ENCODE measurements around the gene DXO. TPM values are rescaled to one million over a fixed set of nuclear protein-coding genes. Genes with fewer than 3 reads are reported as not detected.

DXO gene
- total and polyA plus RNA-seq, 2 donors from 2014 or later = 21.3 to 26.0 TPM

DNA sequence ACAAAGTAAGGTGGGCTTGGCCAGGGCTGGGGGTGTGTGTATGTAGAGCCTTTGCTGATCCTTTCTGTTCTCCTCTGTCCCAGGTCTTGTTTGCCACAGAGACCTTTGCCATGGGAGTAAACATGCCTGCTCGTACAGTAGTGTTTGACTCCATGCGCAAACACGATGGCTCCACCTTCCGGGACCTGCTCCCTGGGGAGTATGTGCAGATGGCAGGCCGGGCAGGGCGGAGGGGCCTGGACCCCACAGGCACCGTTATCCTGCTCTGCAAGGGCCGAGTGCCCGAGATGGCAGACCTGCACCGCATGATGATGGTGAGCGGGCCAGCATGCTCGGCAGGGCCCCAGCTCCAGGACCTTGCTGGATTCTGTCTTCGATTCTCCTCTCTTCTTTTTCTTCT is 6.2 kb downstream of the DXO start:
- FAIRE-seq = no peak
- DNase-seq = no peak
- intact Hi-C loops (cut with DNase I) = no loop called here

GRCh38 chr6:31963921-31964320 is 8.0 kb downstream of the DXO start:
- H3K9me3 ChIP-seq (ENCODE audit: control insufficient read depth in 2 of 3, insufficient read depth in 1 of 3, low read length in 3 of 3) = no peaks in the 10 kb centered on the region
- no peak overlapping the region for H3K27ac ChIP-seq (ENCODE audit: low read depth in 2 of 2, low read length in 2 of 2)
- no peak for TF ChIP-seq CTCF (IDR thresholded peaks at IDR 0.05; ENCODE audit: borderline replicate concordance, extremely low read depth, insufficient read depth)
- H3K4me1 ChIP-seq (ENCODE audit: control insufficient read depth in 2 of 3, insufficient read depth in 2 of 3, low read depth in 1 of 3, low read length in 3 of 3) = peaks cover 4 to 11% (median 5%) of the 10 kb centered on the region in 3 donors
- FAIRE-seq = no peak
- no peak overlapping the region for H3K4me3 ChIP-seq (ENCODE audit: low read length in 3 of 3)
- peaks cover 4 to 65% (median 50%) of the 10 kb centered on the region in 3 donors for H3K36me3 ChIP-seq (ENCODE audit: control insufficient read depth in 2 of 3, insufficient read depth in 3 of 3, low read length in 3 of 3)
- no peaks in the 10 kb centered on the region for H3K27me3 ChIP-seq (ENCODE audit: control insufficient read depth, insufficient read depth, low read length)
- intact Hi-C loops (cut with DNase I) = no loop called here
- no peak overlapping the region for H3K9ac ChIP-seq (ENCODE audit: low read length in 3 of 3)
- DNase-seq = no peak

More for the DNA sequence above, 6.2 kb downstream of the DXO start:
- TF ChIP-seq CTCF (IDR thresholded peaks at IDR 0.05; ENCODE audit: borderline replicate concordance, extremely low read depth, insufficient read depth) = no peak
- Histone ChIP-seq H3K36me3 (ENCODE audit: control insufficient read depth in 2 of 3, insufficient read depth in 3 of 3, low read length in 3 of 3) (peaks cover 4 to 64% (median 51%) of the 10 kb centered on the region in 3 donors), H3K4me1 (ENCODE audit: control insufficient read depth in 2 of 3, insufficient read depth in 2 of 3, low read depth in 1 of 3, low read length in 3 of 3) (peaks cover 0 to 5% (median 0%) of the 10 kb centered on the region in 3 donors), H3K9me3 (ENCODE audit: control insufficient read depth in 2 of 3, insufficient read depth in 1 of 3, low read length in 3 of 3) (no peaks in the 10 kb centered on the region), H3K27me3 (ENCODE audit: control insufficient read depth, insufficient read depth, low read length) (no peaks in the 10 kb centered on the region), H3K9ac (ENCODE audit: low read length in 3 of 3) (no peak overlapping the region), H3K27ac (ENCODE audit: low read depth in 2 of 2, low read length in 2 of 2) (no peak overlapping the region), H3K4me3 (ENCODE audit: low read length in 3 of 3) (no peak overlapping the region)

DNA sequence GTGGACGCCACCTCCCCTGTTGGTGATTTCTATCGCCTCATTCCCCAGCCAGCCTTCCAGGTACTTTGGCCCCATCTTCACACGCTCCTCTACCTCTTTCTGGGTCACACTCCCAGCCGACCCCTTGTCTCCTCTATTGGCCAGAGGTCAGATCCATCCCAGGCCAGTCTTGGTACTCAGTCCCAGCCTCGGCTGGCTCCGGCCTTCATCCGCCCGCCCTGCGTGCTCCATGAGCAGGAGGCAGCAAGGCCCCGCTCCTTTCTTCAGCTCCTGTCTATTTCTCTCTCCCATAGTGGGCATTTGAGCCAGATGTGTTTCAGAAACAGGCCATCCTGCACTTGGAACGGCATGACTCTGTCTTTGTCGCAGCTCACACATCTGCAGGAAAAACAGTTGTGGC is 10.3 kb downstream of the DXO start:
- intact Hi-C loops (cut with DNase I) = no loop called here
- FAIRE-seq = no peak
- no peak for TF ChIP-seq CTCF (IDR thresholded peaks at IDR 0.05; ENCODE audit: borderline replicate concordance, extremely low read depth, insufficient read depth)
- Histone ChIP-seq H3K27me3 (ENCODE audit: control insufficient read depth, insufficient read depth, low read length) (no peaks in the 10 kb centered on the region), H3K36me3 (ENCODE audit: control insufficient read depth in 2 of 3, insufficient read depth in 3 of 3, low read length in 3 of 3) (peaks cover 2 to 52% (median 37%) of the 10 kb centered on the region in 3 donors), H3K4me1 (ENCODE audit: control insufficient read depth in 2 of 3, insufficient read depth in 2 of 3, low read depth in 1 of 3, low read length in 3 of 3) (peaks cover 5 to 16% (median 13%) of the 10 kb centered on the region in 3 donors), H3K4me3 (ENCODE audit: low read length in 3 of 3) (no peak overlapping the region), H3K27ac (ENCODE audit: low read depth in 2 of 2, low read length in 2 of 2) (no peak overlapping the region), H3K9ac (ENCODE audit: low read length in 3 of 3) (no peak overlapping the region), H3K9me3 (ENCODE audit: control insufficient read depth in 2 of 3, insufficient read depth in 1 of 3, low read length in 3 of 3) (no peaks in the 10 kb centered on the region)
- DNase-seq = no peak
